GM18907 (cell line): ENCODE results near the gene LYZ.
"Not testable (repeated sequence)": the region's sequence is repeated elsewhere in the genome, so short reads cannot be mapped to it uniquely, and the experiment has no call there.

Experiments
- ATAC-seq: cut with Tn5 transposase; IDR thresholded peaks from one replicate; pipeline ENCODE4 v1.9.1; 2021; ENCODE audit warnings: mild to moderate bottlenecking, moderate library complexity; ENCODE audit not compliant: unreplicated experiment

The LYZ gene

DNA sequence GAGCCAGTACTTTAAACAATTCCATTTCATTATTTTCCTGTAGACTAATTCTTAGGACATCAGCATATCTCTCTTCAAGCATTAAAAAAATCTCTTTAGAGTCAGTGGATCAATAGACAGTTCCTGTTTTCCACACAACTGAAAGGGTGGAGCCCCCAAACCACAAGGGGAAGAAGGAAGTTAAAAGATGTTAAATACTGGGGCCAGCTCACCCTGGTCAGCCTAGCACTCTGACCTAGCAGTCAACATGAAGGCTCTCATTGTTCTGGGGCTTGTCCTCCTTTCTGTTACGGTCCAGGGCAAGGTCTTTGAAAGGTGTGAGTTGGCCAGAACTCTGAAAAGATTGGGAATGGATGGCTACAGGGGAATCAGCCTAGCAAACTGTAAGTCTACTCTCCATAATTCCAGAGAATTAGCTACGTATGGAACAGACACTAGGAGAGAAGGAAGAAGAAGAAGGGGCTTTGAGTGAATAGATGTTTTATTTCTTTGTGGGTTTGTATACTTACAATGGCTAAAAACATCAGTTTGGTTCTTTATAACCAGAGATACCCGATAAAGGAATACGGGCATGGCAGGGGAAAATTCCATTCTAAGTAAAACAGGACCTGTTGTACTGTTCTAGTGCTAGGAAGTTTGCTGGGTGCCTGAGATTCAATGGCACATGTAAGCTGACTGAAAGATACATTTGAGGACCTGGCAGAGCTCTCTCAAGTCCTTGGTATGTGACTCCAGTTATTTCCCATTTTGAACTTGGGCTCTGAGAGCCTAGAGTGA lies at the start of gene LYZ:
Gene LYZ (plus strand): TSS at position 220 of the 777 bp plus-strand sequence. CDS start 28 bp downstream, at position 248.
- no peak for ATAC-seq

DNA sequence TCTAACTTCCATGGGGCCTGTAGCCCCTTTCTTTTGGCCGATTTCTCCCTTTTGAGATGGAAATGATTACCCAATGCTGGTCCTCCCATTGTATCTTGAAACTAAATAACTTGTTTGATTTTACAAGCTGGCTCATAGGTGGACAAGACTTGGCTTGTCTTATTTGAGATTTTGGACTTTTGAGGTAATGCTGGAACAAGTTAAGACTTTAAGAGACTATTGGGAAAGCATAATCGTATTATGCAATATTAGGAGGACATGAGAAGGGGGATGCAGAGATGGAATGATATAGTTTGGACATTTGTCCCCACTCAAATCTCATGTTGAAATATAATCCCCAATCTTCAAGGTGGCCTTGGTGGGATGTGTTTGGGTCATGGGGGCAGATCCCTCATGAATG lies 49.2 kb upstream of the LYZ start:
- ATAC-seq: no peak

DNA sequence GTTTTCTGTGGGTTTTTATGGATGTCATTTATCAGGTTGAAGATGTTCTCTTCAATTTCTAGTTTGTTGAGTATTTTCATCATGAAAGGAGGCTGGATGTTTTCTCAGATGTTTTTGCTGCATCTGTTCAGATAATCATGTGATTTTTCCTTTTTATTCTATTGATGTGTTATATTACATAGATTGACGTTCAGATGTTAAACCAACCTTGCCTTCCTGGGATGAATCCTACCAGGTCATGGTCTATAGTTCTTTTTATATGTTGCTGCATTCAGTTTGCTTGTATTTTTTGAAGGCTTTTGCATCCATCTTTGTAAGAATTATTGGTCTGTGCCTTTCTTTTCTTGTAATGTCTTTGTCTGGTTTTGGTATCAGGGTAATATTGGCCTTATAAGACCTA lies 43.9 kb upstream of the LYZ start:
- ATAC-seq: no peak

DNA sequence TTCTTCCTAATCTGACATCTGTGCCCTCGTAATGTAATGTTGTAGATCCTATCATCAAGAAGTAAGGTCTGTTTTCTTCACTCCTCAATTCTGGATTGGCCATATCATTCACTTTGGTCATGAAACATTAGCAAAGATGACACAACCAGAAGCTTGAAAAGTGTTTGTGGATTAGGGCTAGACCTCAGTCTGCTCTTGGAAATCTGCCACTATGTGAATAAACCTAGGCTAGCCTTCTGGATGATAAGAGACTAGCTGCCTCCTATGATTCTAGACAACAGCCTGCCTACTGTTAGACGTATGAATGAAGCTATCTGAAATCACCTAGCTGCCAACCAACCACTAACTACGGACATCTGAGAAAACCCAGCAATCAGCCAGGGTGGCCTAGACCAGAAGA lies 38.7 kb upstream of the LYZ start:
- ATAC-seq: no peak

DNA sequence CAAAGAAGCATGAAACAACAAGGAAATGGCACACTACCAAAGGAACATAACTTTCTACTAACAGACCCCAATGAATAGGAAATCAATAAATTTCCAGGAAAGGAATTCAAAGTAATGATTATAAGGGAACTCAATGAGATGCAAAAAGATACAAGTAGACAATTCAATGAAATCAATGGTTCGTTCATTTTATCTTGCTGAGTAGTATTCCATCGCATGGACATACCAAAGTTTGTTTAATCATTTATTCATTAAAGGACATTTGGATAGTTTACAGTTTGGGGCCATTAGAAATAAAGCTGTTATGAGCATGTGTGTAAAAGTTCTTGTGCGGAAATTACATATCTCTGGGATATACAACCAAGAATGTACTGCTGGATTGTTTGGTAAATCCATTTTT lies 35.0 kb upstream of the LYZ start:
- no peak for ATAC-seq

DNA sequence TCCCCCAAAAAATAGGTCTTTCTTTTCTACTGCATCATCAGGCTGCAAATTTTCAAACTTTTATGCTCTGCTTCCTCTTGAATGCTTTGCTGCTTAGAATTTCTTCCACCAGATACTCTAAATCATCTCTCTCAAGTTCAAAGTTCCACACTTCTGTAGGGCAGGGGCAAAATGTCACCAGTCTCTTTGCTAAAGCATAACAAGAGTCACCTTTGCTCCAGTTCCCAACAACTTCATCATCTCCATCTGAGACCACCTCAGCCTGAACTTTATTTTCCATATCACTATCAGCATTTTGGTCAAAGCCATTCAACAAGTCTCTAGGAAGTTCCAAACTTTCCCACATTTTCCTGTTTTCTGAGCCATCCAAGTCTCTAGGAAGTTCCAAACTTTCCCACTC lies 31.4 kb upstream of the LYZ start:
- ATAC-seq: not testable (repeated sequence)

DNA sequence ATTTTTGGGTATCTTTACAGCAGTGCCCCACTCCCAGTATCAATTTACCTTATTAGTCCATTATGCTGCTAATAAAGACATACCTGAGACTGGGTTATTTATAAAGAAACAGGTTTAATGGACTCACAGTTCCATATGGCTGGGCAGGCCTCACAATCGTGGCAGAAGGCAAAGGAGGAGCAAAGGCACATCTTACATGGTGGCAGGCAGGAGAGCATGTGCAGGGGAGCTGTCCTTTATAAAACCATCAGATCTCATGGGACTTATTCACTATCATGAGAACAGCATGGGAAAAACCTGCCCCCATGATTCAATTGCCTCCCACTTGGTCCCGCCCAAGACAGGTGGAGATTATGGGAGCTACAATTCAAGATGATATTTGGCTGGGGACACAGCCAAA lies 30.9 kb upstream of the LYZ start:
- ATAC-seq: not testable (repeated sequence)

DNA sequence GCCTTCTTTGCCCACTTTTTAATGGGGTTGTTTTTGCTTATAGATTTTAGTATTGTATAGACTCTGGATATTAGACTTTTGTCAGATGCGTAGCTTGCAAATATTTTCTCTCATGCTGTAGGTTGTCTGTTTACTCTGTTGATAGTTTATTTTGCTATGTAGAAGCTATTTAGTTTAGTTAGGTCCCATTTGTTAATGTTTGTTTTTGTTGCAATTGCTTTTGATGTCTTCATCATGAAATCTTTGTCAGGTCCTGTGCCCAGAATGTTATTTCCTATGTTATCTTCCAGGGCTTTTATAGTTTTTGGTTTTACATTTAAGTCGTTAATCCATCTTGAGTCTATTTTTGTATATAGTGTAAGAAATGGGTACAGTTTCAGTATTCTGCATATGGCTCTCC lies 30.0 kb upstream of the LYZ start:
- no peak for ATAC-seq

DNA sequence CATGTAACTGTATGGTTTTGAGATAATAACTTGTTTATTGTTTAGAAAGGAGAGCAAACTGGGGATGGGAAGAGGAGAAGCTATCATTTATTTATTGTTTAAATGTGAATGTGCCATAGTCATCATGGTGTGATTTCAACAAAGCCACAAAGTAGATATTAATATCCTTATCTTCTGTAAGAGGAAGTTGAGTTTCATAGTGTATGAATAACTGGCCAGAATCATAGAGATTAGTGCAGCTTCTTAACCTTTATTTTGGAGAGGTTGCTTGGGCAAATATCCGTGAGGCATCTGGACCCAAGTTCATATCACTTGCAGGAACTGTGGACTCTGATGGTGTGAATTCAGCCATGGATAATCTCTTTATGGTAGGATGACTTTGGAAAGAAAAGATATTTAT lies 26.8 kb upstream of the LYZ start:
- no peak for ATAC-seq

DNA sequence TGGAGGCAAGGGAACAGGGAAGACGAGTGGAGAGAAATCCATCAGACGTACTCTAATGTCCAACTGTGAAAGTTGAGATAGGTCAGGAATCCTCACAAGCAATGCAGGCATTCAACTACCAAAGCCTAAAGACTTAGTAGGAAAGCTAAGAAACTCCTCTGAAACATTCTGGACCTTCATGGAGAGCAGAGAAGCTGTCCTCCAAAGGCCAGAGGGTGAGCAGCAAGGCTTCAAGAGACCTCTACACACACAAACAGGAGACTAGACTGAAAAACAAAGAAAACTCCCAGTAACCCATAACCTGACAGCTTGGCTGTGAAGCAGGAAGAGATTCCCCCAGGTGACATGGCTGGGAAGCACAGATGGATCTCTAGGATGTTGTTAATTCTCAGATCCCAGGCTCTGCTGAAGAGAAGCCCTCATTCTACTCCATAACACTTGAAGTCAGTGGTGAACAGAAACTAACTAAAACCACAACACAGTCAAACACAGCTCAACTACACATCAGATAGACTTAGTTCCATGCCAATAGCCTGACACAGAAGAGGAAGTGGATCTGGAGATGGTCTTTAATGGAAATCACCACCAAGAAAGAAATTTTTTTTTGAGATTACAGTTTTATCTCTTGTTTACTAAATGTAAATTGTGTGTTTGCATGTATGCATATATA lies 23.2 kb upstream of the LYZ start:
- peak; percentile 97 for ATAC-seq

DNA sequence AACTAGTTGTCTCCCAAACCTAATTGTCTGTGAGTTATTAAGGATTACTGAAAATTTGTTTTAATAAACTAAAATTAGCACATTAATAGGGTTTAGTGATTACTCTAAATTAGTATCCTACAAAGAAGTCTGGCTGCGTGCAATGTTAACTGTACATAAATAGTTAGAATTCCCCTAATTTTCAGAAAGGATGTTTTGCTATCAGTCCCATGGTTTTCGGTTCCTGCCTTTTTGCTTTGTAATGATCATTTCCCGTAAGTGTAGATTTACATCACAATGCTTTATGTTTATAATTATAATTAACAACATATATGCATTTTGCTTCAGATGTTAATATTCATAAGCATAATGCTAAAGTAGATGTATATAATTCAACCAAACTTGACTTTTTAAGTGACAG lies 19.8 kb upstream of the LYZ start:
- ATAC-seq: no peak

DNA sequence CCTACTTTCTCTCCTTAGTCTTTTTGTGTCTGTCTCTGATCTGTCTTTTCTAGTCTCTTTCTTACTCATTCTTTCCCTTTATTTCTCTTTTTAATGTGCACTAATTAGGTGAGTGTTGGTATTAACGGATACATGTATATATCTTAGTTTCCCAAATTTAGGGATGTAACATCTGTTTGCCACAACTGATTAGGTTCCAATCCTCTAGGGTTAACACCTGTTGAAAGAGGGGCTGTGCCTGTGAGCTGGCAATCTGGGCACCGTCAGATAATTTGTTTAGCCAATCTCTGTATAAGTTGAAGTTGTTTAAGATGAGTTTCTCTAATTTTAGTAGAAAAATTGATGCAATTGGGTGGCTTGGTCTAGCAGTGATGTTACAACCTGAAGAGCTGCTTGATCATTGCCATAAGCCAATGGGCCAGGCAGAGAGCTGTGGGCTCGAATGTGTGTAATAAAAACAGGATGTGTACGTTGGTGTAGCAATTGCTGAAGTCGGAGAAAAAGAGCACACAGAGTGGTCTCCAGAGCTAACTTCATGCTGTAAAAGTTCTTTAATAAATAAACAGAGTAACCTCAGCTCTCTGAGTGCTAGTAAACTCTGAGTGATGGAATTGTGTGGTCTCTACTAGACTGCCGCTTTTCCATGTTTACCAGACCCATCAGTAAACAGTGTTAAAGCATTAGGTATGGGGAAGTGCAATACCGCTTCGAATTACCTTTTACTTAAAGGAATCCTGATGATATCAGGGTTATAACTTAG lies 18.3 kb upstream of the LYZ start:
- ATAC-seq: no peak

DNA sequence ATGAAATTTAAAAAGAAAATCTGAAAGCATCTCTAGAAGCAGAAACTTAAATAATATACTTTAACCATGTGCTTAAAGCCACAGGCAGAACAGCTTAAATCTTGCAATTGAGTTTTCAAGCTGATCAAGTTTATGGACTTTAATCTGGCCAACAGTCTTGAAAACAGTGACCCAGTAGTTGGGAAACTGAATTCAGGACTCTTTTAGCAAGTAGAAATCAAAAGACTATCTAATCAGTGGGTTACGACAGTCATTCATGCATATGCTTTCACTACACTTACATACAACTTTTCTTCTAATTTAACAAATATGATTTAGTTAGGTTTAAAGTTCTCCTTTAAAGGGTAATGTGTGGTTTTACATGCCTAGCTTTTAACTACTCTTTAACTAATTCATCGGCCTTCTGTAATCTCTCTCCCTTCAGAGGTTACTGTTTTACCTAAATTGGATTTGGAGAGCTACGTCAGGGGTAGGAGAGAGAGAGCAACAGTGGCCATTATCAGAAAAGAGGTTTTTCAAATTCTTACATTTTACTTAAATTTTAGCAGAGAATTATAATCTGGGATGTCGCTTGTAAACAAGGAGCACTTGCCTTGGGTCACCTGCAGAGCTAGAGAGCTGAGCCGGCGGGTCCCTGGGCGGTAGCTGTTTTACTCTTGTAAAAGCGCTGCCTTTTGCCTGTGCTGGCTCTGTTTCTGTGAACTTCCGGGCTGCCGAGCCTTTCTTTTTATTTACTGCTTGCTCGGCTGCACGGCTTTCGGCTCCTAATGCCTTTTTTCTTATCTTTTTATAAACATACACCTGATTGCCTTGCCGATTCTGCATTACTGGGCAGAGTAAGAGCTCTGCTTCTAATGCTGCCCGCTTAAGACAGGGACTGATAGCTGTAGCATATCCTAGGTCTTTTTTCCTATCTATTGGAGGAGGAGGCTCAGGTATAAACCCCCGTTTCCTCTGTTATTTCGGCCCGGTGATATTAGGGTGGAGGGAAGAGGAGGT lies 17.4 kb upstream of the LYZ start:
- ATAC-seq: peak; percentile 87

DNA sequence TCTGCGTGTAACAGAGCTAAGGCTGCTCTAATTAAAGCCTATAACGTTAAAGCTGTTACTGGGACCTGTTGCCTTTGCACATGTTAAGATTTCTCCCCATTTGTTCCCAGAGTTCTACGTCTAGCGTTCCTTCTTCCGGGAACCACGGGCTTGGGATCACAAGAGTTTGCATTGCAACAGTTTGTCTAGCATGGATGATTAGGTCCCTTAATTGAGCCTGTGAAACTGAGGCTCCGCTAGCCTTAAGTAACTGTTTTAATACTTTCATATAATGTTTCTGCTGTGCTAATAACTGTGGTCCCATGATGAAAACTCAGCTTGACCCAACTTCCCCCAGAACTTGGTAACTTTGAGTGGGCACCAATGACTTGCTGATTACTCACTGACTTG lies 16.7 kb upstream of the LYZ start:
- no peak for ATAC-seq

DNA sequence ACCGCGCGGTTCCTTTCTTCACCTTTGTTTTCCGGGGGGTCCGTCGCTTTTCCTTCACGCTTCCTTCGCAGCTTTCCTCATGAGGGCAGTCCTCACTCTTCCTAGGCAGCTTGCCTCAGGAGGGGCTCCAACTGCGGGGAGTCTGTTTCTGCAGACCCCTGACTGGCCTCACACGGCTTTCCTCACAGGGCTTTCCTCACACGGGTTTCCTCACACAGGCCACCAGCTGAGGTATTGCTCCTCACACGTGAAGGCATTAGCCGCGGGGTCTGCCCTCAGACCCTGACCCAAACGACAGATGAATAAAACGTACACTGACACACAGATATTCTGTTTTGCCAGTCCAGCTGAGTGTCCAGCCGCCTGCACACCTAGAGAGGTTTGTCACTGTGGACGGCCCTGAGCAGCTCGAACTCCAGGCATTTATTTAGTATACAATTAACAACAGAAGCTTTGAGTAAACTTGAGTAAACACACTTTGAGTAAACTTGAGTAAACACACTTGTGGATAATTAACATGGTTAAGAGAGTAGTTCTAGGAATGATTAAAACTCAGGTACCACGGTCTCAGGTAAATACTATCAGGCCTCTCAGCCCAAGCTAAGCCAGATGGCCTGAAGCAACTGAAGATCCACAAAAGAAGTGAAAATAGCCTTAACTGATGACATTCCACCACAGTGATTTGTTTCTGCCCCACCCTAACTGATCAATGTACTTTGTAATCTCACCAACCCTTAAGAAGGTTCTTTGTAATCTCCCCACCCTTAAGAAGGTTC lies 16.1 kb upstream of the LYZ start:
- ATAC-seq: no peak

DNA sequence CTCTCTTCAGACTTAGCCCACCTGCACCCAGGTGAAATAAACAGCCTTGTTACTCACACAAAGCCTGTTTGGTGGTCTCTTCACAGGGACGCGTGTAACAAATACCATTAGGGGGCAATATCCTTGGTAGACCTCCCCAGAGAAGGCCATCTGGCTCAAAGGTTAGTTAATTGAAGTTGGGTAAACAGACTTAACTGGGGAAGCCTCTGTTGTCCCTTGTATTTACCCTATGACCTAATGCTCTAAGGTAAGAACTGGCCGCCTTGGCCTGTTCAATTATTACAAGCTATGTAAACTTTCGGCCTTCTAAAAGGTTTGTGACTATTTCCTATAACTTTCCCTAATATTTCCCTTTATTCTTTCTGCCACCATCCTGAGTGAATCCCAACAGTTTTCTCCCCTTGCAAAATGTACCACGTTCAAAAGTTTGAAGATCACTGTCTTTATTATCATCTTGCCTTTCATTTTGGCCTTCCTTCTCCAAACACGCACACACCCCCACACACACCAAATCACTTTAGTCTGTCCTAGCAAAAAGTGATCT lies 15.3 kb upstream of the LYZ start:
- ATAC-seq: no peak

DNA sequence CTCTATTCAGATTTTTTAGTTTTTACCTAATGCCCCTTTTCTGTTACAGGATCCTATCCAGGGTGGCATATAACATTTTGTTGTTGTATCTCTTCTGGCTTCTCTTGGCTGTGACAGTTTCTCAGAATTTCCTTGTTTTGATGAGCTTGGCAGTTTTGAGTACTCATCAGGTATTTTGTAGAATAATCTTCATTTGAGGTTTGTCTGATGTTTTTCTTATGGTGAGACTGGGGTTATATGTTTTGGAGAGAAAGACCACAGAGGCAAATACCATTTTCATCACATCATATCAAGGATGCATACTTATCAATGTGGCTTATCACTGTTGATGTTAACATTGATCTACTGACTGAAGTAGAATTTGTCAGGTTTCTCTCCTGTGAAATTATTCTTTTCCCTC lies 14.0 kb upstream of the LYZ start:
- ATAC-seq: no peak

DNA sequence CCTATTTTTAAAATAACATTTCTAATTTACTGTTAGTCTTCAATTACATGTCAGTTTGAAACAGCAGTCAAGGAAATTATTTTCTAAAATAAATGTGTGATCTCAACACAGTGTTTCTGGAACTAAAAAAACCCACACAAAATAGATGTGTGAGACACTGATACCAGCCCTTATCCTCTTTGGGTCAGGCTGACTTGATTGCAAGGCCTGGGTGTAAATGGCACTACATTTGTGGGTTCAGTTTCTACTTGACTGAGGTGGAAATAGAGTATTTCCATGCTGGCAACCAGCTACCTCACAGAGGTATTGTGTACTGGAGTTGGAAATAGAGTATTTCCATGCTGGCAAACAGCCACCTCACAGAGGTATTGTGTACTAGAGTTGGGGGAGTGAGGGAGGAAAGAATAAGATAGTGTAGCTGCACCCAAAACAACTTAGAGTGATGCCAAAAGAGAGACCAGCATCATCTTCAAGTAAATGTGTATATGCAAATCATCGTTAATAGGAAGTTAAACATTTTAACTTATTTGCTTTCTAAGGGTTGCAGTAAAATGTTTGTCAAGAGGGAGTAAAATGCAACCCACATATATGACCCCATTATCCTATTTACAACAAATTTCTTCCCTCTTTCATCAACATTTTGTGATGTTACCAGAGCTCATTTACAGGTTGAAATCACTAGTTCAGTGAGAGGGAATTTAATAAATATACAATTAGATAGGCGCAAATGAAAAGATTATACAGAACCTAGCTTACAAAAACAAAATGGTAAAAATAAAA lies 10.7 kb upstream of the LYZ start:
- ATAC-seq: no peak
